Measurements from ENCODE around the gene SYNDIG1. TPM values are rescaled to one million over a fixed set of nuclear protein-coding genes. Genes with fewer than 3 reads are reported as not detected.

SYNDIG1 gene
- total RNA-seq, 1 donor from 2014 or later = 5.7 TPM

DNA sequence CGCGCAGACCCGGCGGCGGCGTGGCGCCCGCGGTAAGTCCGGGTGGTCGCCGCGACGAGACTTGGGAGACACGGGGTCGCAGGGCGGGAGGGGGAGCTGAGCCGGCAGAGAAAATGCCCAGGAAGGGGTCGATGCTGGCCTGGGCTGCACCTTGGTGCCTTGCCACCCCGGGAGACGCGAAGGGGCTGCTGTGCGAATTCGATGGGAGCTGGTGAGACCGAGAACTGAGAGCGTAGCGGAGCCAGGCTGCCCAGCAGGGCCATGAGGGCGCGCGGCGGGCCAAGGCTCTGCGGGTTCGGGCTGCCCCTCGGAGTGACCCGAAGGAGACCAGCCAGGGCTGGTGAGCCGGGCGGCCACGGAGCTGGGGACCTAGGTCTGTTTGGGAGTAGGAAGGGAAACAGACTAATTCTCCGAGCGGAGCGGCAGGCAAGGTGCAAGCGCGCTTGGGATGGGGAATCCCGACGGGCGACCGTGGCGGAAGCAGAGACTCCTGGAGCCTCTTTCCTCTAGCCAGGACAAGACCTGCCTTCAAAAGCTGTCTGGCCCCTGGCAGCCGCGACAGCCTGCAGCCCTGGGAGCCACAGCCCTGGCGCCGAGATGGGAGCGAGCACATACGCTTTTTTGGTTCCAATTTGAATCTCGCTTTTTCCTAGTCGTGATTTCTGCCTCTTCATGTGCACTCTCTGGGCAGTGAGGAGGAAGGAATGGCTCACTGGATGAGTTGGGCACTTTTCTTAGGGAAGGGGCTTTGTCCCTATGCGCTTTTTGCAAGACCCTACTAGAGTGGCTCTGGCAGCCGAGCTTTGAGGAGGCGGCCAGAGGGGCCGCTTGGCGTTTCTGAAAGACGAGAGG lies 691 bp downstream of the SYNDIG1 start:
- Mint-ChIP-seq H3K36me3 (ENCODE audit: low read depth, unreplicated experiment) (no peaks in the 10 kb centered on the region), H3K9me3 (ENCODE audit: unreplicated experiment) (no peaks in the 10 kb centered on the region), H3K4me3 (ENCODE audit: unreplicated experiment) (peak overlapping the region; percentile 94), H3K4me1 (ENCODE audit: low read depth, unreplicated experiment) (peaks cover 26% of the 10 kb centered on the region), H3K27me3 (ENCODE audit: low read depth, unreplicated experiment) (peaks cover 31% of the 10 kb centered on the region), H3K27ac (ENCODE audit: unreplicated experiment) (peak overlapping the region; percentile 12)
- Histone ChIP-seq H3K9me3 (ENCODE audit: insufficient read depth, low read depth, low read length) (no peaks in the 10 kb centered on the region), H3K9ac (ENCODE audit: low read length) (peak overlapping the region; percentile 70), H3K4me1 (ENCODE audit: insufficient read depth, low read length) (peaks cover 13% of the 10 kb centered on the region), H4K20me1 (ENCODE audit: insufficient read depth, low read length) (peaks cover 6% of the 10 kb centered on the region), H3K36me3 (ENCODE audit: insufficient read depth, low read length) (no peaks in the 10 kb centered on the region), H3K27ac (ENCODE audit: low read depth, low read length) (no peak overlapping the region), H3K4me3 (ENCODE audit: insufficient read depth, low read depth, low read length) (peak overlapping the region; percentile 79), H2AFZ (ENCODE audit: low read depth, low read length) (peak overlapping the region; percentile 67), H3K4me2 (ENCODE audit: low read length) (peak overlapping the region; percentile 97), H3K27me3 (ENCODE audit: insufficient read depth, low read length) (peaks cover 12% of the 10 kb centered on the region), H3K79me2 (ENCODE audit: insufficient read depth, low read length) (peaks cover 30% of the 10 kb centered on the region)
- no peak for FAIRE-seq
- no peak for TF ChIP-seq CTCF (IDR thresholded peaks at IDR 0.05; ENCODE audit: insufficient read depth, low read depth, low read length)
- peak; percentile 11 for DNase-seq (ENCODE audit: low read depth)

- no peaks in the 10 kb centered on the region for H3K9me3 ChIP-seq (ENCODE audit: insufficient read depth, low read depth, low read length)
- H3K9ac ChIP-seq (ENCODE audit: low read length) = peak overlapping the region; percentile 70
- Mint-ChIP-seq H3K36me3 (ENCODE audit: low read depth, unreplicated experiment) (no peaks in the 10 kb centered on the region), H3K9me3 (ENCODE audit: unreplicated experiment) (no peaks in the 10 kb centered on the region), H3K4me3 (ENCODE audit: unreplicated experiment) (peak overlapping the region; percentile 94), H3K27ac (ENCODE audit: unreplicated experiment) (peak overlapping the region; percentile 80), H3K27me3 (ENCODE audit: low read depth, unreplicated experiment) (peaks cover 23% of the 10 kb centered on the region), H3K4me1 (ENCODE audit: low read depth, unreplicated experiment) (peaks cover 26% of the 10 kb centered on the region)
- no peaks in the 10 kb centered on the region for H3K36me3 ChIP-seq (ENCODE audit: insufficient read depth, low read length)
- H3K27ac ChIP-seq (ENCODE audit: low read depth, low read length) = no peak overlapping the region
- TF ChIP-seq EZH2 (IDR thresholded peaks at IDR 0.05; ENCODE audit: insufficient read depth, low read length) (peak; percentile 64), CTCF (IDR thresholded peaks at IDR 0.05; ENCODE audit: insufficient read depth, low read depth, low read length) (no peak)
- H3K4me2 ChIP-seq (ENCODE audit: low read length) = peak overlapping the region; percentile 97
- H3K4me1 ChIP-seq (ENCODE audit: insufficient read depth, low read length) = peaks cover 13% of the 10 kb centered on the region
- H3K4me3 ChIP-seq (ENCODE audit: insufficient read depth, low read depth, low read length) = peak overlapping the region; percentile 79
- peak overlapping the region; percentile 83 for H2AFZ ChIP-seq (ENCODE audit: low read depth, low read length)
- H3K27me3 ChIP-seq (ENCODE audit: insufficient read depth, low read length) = peaks cover 12% of the 10 kb centered on the region
- DNase-seq (ENCODE audit: low read depth) (no peak), FAIRE-seq (no peak)
- H3K79me2 ChIP-seq (ENCODE audit: insufficient read depth, low read length) = peaks cover 39% of the 10 kb centered on the region
- H4K20me1 ChIP-seq (ENCODE audit: insufficient read depth, low read length) = peaks cover 11% of the 10 kb centered on the region
Observed at GRCh38 chr20:24470746-24471582, 1.5 kb downstream of the SYNDIG1 start.

Data from astrocyte (in vitro differentiated cells and primary cell).